ENCODE results near the gene SPRY2. TPM values are rescaled to one million over a fixed set of nuclear protein-coding genes. Genes with fewer than 3 reads are reported as not detected.

The SPRY2 gene
- total and polyA plus RNA-seq, 4 donors = 27.1 to 49.8 (median 30.1) TPM

- Histone ChIP-seq H3K4me1 (ENCODE audit: control insufficient read depth in 5 of 5, insufficient read depth in 5 of 5, low read length in 5 of 5) (peaks cover 0 to 5% (median 0%) of the 10 kb centered on the region in 5 donors), H3K9me3 (ENCODE audit: control insufficient read depth in 4 of 4, insufficient read depth in 3 of 4, low read length in 3 of 4) (no peaks in the 10 kb centered on the region), H3K9ac (ENCODE audit: insufficient read depth in 1 of 2, low read length in 2 of 2) (no peak overlapping the region), H3K4me3 (no peak overlapping the region), H3K27ac (ENCODE audit: low read depth in 1 of 2, low read length in 1 of 2) (no peak overlapping the region), H3K36me3 (ENCODE audit: control insufficient read depth in 4 of 4, insufficient read depth in 4 of 4, low read length in 4 of 4) (peaks cover 0 to 1% (median 0%) of the 10 kb centered on the region in 4 donors), H3K27me3 (ENCODE audit: control insufficient read depth in 3 of 3, insufficient read depth in 3 of 3, low read length in 2 of 3) (no peaks in the 10 kb centered on the region)
- ATAC-seq (ENCODE audit: insufficient read depth, low FRiP score) (no peak), DNase-seq (no peak)
- TF ChIP-seq CTCF (IDR thresholded peaks at IDR 0.05; ENCODE audit: control extremely low read depth, extremely low read depth) = no peak
- WGBS, 2 donors = 75 to 78% methylated on average over 5 of the region's 5 CpGs
Measured at GRCh38 chr13:80312012-80312704, 28.8 kb downstream of the SPRY2 start.

- ATAC-seq (ENCODE audit: insufficient read depth, low FRiP score) (no peak), DNase-seq (no peak)
- no peak overlapping the region for H3K27ac ChIP-seq (ENCODE audit: low read depth in 1 of 2, low read length in 1 of 2)
- H3K27me3 ChIP-seq (ENCODE audit: control insufficient read depth in 3 of 3, insufficient read depth in 3 of 3, low read length in 2 of 3) = no peaks in the 10 kb centered on the region
- WGBS, 2 donors = 53 to 61% methylated on average over 3 of the region's 3 CpGs
- H3K9me3 ChIP-seq (ENCODE audit: control insufficient read depth in 4 of 4, insufficient read depth in 3 of 4, low read length in 3 of 4) = no peaks in the 10 kb centered on the region
- H3K9ac ChIP-seq (ENCODE audit: insufficient read depth in 1 of 2, low read length in 2 of 2) = no peak overlapping the region
- H3K4me3 ChIP-seq = no peak overlapping the region
- peaks cover 0 to 8% (median 0%) of the 10 kb centered on the region in 5 donors for H3K4me1 ChIP-seq (ENCODE audit: control insufficient read depth in 5 of 5, insufficient read depth in 5 of 5, low read length in 5 of 5)
- no peak for TF ChIP-seq CTCF (IDR thresholded peaks at IDR 0.05; ENCODE audit: control extremely low read depth, extremely low read depth)
- H3K36me3 ChIP-seq (ENCODE audit: control insufficient read depth in 4 of 4, insufficient read depth in 4 of 4, low read length in 4 of 4) = peaks cover 0 to 1% (median 0%) of the 10 kb centered on the region in 4 donors
Measured at GRCh38 chr13:80309926-80310325, 31.0 kb downstream of the SPRY2 start.

- peak overlapping the region in 1 of 2 donors; percentile 60 for H3K27ac ChIP-seq (ENCODE audit: low read depth in 1 of 2, low read length in 1 of 2)
- H3K4me1 ChIP-seq (ENCODE audit: control insufficient read depth in 5 of 5, insufficient read depth in 5 of 5, low read length in 5 of 5) = peaks cover 0 to 8% (median 0%) of the 10 kb centered on the region in 5 donors
- TF ChIP-seq CTCF (IDR thresholded peaks at IDR 0.05; ENCODE audit: control extremely low read depth, extremely low read depth) = no peak
- H3K9ac ChIP-seq (ENCODE audit: insufficient read depth in 1 of 2, low read length in 2 of 2) = no peak overlapping the region
- no peak overlapping the region for H3K4me3 ChIP-seq
- 40 to 65% methylated on average over 9 of the region's 9 CpGs for WGBS, 2 donors
- no peak for DNase-seq
- no peaks in the 10 kb centered on the region for H3K9me3 ChIP-seq (ENCODE audit: control insufficient read depth in 4 of 4, insufficient read depth in 3 of 4, low read length in 3 of 4)
- no peaks in the 10 kb centered on the region for H3K36me3 ChIP-seq (ENCODE audit: control insufficient read depth in 4 of 4, insufficient read depth in 4 of 4, low read length in 4 of 4)
- H3K27me3 ChIP-seq (ENCODE audit: control insufficient read depth in 3 of 3, insufficient read depth in 3 of 3, low read length in 2 of 3) = no peaks in the 10 kb centered on the region
- no peak for ATAC-seq (ENCODE audit: insufficient read depth, low FRiP score)
Measured at GRCh38 chr13:80307401-80307987, 33.4 kb downstream of the SPRY2 start.

Data from lung (tissue), 12 donors.